Measurements from ENCODE around the gene CDV3.
A peak's percentile ranks its signal among the peaks of the same experiment; 100 is the strongest.
"Not testable (repeated sequence)": the region's sequence is repeated elsewhere in the genome, so short reads cannot be mapped to it uniquely, and the experiment has no call there.

CDV3 gene, protein sequence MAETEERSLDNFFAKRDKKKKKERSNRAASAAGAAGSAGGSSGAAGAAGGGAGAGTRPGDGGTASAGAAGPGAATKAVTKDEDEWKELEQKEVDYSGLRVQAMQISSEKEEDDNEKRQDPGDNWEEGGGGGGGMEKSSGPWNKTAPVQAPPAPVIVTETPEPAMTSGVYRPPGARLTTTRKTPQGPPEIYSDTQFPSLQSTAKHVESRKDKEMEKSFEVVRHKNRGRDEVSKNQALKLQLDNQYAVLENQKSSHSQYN

DNA sequence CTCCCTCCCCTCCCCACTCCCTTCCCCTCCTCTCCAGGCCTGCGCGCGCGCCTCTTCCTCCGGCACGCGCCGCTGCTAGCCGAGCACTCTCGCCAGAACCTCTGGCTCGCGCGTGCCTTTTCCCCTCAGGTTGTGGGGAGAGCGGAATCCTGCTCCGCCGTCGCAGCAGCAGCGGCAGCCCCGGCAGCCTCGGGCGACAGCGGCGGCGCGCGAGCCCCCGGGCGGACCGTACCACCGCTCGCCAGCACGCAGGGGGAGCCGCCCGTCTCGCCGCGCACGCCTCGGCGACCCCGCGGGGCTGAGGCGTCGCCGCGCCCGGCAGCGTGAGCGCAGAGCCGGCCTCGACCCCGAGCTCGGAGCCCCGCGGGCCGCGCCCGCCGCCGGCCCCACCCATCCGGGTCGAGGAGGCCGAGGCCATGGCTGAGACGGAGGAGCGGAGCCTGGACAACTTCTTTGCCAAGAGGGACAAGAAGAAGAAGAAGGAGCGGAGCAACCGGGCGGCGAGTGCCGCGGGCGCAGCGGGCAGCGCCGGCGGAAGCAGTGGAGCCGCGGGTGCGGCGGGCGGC, at the start of gene CDV3:
TSS of gene CDV3 (plus strand) at position 58 of the 566 bp plus-strand sequence. CDS start at position 417, 359 bp downstream.
- peak within 1 kb of the TSS; percentile 100 for H3K4me3 ChIP-seq (ENCODE audit: low read length)
- no peak for TF ChIP-seq ZNF274 (IDR thresholded peaks at IDR 0.05; ENCODE audit: low read depth, low read length)

DNA sequence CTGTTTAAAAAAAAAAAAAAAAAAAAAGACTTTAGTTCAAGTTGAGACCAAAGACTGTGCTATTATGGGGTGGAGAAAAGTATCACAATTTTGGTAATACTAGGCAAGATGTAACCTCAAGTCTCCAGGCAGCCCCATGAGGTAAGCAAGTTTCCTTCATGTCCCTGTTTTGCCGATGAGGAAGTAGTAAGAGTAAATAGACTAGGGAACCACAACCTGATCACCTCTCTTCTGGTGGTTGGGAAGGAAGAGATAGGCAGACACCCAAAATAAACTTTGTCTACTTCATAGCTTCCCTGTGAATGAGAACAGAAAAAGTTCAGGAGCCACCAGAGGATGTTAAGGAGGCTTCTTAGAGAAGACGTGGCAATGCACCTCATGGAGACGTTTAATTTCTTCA, 49.7 kb upstream of the CDV3 start:
- not testable (repeated sequence) for H3K4me3 ChIP-seq (ENCODE audit: low read length)

DNA sequence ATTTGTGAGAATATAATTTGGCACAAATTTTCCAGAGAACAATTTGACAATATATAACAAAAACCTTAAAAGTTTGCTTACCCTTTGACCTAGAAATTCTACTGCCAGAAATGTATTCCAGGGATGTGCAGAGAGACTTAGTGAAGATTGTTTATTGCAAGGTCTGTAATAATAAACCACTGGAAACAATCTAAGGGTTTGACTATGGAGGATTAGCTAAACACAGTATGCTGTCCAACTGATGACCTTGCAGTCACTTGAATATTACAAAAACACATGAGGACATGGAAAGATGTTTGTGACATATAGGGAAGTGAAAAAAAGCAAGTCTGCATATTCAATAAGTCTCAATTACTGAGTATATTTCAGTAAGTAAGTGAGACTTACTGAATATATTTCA, 48.1 kb upstream of the CDV3 start:
- TF ChIP-seq ZNF274 (IDR thresholded peaks at IDR 0.05; ENCODE audit: low read depth, low read length), result no peak
- H3K4me3 ChIP-seq (ENCODE audit: low read length), result no peak overlapping the region

DNA sequence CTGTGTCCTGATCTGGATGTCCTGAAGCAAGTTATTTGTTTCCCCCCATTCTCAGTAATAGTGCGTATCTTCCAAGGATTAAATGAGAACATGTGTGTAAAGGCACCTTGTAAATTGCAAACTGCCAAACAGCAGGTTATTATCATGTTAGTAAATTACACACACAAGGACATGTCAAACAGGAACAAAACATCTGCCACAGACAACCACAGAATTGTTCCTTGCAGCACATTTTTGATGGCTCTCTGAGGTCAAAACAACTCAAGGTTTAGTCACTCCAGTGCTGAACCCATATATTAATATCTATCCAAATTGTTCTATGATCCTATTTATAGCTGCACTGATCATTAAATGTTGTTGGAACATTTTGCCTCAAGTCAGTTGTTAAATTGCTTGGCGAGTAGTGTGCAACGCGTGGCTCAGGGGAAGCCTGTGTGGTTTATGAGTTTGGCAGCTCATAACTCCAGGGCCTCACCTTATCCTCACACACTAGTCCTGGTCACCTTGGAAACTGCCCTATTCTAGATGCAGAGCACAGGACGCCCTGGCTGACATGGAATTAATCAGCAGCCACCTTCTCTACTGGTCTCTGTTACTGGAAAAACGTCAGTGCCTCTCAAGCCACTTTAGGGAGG, 46.3 kb upstream of the CDV3 start:
- H3K4me3 ChIP-seq (ENCODE audit: low read length), result no peak overlapping the region
- no peak for TF ChIP-seq ZNF274 (IDR thresholded peaks at IDR 0.05; ENCODE audit: low read depth, low read length)

DNA sequence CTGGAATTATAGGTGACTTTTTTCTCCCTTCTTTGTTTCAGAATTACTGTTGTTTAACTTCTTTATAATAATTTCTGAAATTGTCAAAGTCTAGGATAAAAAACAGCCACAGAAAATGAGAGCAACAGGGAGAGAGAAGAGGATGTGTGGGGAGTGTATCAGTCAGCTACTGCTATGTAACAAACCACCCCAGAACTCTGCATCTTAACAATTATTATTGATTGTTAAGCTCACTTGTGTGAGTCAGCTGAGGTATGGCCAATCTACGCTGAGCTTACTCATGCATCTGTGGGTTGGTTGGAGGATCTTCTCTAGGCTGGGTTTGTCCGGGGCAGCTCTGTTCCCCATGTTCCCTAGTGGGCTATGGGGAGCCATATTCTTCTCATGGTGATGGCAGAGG, 43.7 kb upstream of the CDV3 start:
- no peak for TF ChIP-seq ZNF274 (IDR thresholded peaks at IDR 0.05; ENCODE audit: low read depth, low read length)
- no peak overlapping the region for H3K4me3 ChIP-seq (ENCODE audit: low read length)

DNA sequence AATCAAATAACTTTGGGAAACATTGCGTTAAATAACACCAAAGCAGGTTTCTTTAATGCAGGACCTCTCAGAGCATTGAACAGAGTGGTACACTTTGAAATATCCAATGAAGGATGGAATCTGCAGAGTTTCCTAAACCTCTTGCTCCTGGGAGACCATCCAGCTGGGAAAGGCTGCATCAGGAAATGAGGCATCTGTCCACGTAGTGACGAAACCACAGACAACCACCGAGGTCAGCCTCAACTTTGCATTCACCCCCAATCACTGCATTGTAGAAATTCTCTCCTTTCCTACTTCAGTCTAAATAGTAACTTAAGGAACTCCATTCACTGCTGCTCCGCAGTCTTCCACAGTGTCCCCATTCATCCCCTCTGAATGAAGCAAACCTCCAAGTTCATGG, 41.5 kb upstream of the CDV3 start:
- H3K4me3 ChIP-seq (ENCODE audit: low read length), result no peak overlapping the region
- TF ChIP-seq ZNF274 (IDR thresholded peaks at IDR 0.05; ENCODE audit: low read depth, low read length), result no peak

DNA sequence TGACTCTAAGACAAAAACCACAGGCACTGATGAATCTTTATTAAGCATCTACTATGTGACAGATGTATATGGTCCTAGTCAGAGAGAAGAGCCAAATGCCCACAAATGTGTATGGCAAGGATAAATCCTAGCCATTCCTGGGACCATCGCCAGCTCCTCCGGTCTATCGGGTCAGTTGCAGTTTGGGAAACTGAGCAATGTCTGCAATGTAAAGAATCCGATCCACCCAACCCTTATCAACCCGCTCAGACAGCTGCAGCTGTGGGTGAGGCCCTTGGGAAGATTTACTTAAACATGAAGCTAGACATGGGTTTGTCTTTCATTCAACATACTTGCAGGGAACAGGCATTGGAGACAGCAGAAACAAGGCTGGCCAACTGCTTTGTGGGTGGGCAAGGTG, 40.5 kb upstream of the CDV3 start:
- H3K4me3 ChIP-seq (ENCODE audit: low read length), result no peak overlapping the region
- no peak for TF ChIP-seq ZNF274 (IDR thresholded peaks at IDR 0.05; ENCODE audit: low read depth, low read length)

DNA sequence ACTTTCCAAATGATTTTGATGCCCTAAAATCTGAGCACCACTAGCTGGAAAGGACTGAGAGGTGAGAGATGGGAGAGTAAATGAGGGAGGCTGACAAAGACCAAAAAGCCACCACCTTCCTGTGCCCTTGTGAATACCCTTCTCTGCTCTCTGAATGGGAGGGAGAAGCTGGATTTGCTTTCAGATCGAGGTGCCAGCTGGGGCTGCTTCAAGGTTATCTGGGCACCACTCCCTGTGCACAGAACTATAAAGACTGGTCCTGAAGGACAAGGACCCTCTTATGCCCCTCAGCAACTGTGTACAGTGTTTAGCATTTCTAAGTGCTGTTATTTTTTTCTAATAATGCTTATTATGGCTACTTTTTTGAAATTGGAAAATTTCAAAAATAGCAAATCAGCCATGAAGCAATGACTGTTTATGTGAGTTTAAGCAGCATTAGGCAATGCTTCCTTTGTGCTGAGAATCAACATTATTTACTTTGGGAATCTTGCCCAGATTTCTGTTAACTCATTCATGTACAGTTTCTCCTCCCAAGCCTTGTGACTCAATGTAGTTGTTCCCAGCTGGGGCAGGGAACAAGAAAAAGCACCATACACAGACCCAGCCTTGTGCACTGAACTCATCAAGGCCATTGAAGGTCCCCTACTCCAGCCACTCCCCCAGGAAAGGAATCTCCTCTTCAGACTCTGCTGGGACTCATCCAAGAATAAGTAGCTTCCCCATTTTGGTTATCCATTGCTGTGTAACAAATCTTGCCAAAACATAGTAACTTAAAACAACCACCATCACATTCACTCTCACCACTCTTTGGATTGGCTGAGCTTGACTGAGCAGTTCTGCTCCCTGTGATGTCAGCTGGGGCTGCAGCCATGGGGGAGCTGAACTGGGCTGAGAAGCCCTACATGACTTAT, 37.3 kb upstream of the CDV3 start:
- no peak for TF ChIP-seq ZNF274 (IDR thresholded peaks at IDR 0.05; ENCODE audit: low read depth, low read length)

DNA sequence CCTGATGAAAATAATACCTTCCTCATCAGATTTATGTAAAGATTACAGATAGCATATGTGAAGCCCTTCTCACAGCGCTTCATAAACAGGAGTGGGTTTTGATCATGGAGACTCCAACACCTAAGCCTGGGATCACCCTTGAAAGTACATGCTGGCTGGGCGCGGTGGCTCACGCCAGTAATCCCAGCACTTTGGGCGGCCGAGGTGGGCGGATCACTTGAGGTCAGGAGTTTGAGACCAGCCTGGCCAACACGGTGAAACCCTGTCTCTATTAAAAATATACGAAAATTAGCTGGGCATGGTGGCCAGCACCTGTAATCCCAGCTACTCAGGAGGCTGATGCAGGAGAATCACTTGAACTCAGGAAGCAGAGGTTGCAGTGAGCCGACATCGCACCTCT, 36.4 kb upstream of the CDV3 start:
- not testable (repeated sequence) for H3K4me3 ChIP-seq (ENCODE audit: low read length)

More for the DNA sequence above, 37.3 kb upstream of the CDV3 start:
- H3K4me3 ChIP-seq (ENCODE audit: low read length), result no peak overlapping the region

DNA sequence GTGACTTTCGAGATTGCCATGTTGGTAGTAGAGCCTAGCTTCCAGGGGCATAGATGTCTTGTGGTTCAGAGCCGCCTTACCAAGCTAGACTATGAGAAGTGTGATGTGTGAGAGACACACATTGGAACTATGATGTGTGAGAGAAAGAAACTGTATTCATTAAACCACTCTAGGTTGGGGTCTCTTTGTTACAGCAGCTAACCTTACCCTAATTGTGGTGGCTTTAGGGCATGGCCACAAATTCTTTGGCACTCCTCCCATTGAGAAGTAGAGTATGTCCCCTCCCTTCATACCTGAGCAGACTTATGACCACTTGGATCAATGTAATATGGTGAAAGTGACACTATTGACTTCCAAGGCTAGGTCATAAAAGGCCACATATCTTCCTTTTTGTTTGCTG, 35.3 kb upstream of the CDV3 start:
- no peak overlapping the region for H3K4me3 ChIP-seq (ENCODE audit: low read length)
- no peak for TF ChIP-seq ZNF274 (IDR thresholded peaks at IDR 0.05; ENCODE audit: low read depth, low read length)

DNA sequence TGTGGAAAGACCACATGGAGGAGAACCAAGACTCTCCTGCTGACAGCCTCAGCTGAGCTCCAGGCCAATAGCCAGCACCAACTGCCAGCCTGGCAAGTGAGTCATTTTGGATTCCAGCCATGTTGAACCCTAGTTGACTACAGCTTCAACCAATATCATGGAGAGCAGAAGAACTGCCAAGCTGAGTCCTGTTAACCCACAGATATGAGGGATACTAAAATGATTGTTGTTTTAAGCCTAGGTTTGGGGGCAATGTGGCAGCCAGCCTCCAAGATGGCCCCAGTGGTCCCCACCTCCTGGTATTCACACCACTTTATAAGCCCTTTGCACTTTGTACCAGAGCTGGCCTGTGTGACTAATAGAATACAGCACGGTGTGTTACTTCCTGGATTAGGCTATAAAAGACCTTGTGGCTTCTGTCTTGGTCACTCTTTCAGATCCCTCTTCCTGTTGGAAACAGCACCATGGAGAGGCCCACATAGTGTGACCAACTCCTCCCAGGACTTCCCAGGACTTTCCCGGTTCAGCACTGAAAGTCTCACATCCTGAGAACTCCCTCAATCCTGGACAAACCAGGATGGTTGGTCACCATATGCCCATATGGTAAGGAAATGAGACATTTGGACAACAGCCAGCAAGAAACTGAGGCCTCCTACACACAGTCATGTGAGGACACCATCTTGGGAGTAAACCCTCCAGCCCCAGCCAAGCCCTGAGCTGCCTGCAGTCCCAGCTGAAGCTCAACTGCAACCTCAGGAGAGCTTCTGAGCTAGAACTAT, 32.4 kb upstream of the CDV3 start:
- no peak for TF ChIP-seq ZNF274 (IDR thresholded peaks at IDR 0.05; ENCODE audit: low read depth, low read length)
- H3K4me3 ChIP-seq (ENCODE audit: low read length), result no peak overlapping the region

DNA sequence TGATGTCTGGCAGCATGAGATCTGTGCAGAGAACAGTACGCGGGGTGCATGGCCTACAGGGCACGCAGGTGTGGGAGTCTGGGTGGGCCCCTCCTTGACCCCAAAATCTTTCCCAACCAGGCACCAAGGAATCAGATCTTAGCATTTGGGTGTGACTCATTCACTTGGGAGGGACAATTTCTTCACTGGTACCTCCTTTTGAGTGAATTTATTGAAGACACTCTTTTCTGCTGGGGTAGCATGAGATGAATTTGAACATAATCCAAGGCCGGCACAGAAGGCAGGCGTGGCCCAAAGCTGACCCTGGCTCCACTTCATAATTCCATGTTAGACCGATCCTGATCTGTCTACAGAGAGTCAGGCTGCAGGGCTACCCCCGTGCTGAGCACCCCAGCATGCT, 30.6 kb upstream of the CDV3 start:
- TF ChIP-seq ZNF274 (IDR thresholded peaks at IDR 0.05; ENCODE audit: low read depth, low read length), result no peak
- no peak overlapping the region for H3K4me3 ChIP-seq (ENCODE audit: low read length)

DNA sequence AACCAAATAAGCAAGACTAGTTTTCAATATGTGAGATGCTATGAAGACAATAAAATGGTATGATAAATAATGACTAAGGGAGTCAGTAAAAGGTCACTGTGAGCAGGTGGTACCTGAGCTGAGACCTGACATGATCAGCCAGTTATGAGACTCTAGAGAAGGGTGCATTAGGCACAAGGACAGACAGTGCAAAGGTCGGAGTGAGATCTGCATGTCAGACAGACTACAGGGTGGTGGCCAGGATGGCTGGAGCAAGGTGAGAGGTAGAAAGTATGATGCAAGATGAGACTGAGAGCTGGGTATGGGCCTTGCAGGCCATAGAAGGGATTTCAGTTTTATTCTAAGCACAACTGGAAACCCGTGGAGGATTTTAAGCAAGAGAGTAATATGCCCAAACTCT, 28.5 kb upstream of the CDV3 start:
- H3K4me3 ChIP-seq (ENCODE audit: low read length), result not testable (repeated sequence)

DNA sequence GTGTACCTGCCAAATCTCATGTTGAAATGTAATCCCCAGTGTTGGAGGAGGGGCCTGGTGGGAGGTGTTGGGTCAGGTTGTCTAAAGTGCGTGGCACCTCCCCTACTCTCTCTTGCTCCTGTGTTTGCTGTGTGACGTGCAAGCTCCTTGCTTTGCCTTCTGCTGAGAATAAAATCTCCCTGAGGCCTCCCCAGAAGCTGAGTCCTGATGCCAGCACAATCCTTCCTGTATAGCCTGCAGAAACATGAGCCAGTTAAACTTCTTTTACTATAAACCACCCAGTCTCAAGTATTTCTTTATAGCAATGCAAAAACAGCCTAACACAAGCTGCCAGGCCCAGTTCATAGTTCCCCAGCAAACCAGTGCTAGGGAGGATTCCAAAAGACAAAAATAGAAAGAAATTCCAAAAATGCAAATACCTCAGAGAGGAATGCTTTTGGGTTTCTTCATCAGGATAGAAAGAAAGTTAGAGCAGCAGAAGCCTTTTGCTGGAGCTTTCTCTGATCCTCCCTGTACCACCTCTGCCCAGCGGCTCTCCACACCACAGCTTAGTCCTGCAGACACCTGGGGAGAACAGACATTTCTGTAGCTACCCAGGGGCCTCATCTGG, 25.9 kb upstream of the CDV3 start:
- H3K4me3 ChIP-seq (ENCODE audit: low read length), result no peak overlapping the region
- TF ChIP-seq ZNF274 (IDR thresholded peaks at IDR 0.05; ENCODE audit: low read depth, low read length), result no peak

All from GM08714 (cell line).